Vagina (tissue), 2 donors: ENCODE results near the gene B3GLCT. TPM values are rescaled to one million over a fixed set of nuclear protein-coding genes. Genes with fewer than 3 reads are reported as not detected.

Experiments used
- DNase-seq, 2 donors: peaks; one replicate each; pipeline ENCODE4 v3.0.0-alpha.2; 2017; ENCODE audit errors: extremely low spot score in 2 of 2
- H3K27ac ChIP-seq: fragments of 200-600 bp; sonication (generic); one replicate; pipeline ENCODE4 v1.5.1; 2019
- H3K27me3 ChIP-seq: fragments of 200-600 bp; sonication (generic); one replicate; pipeline ENCODE4 v1.5.1; 2019
- H3K36me3 ChIP-seq, 2 donors: fragments of 200-600 bp; sonication (generic); one replicate each; pipeline ENCODE4 v1.5.1; 2017 to 2019
- H3K4me1 ChIP-seq: fragments of 200-600 bp; sonication (generic); one replicate; pipeline ENCODE4 v1.5.1; 2019
- H3K4me3 ChIP-seq, 2 donors: fragments of 200-600 bp; sonication (generic); 1 replicate in 1 of 2; 2 replicates in 1 of 2; pipeline ENCODE4 v1.5.1; 2016 to 2019
- H3K9me3 ChIP-seq: fragments of 200-600 bp; sonication (generic); one replicate; pipeline ENCODE4 v1.5.1; 2019
- POLR2A ChIP-seq, 2 donors: fragments of 450-650 bp; IDR thresholded peaks; one replicate each; pipeline ENCODE4 v1.6.1; 2017; ENCODE audit warnings: antibody characterized with exemption in 2 of 2, mild to moderate bottlenecking in 2 of 2, moderate library complexity in 2 of 2
- POLR2AphosphoS5 ChIP-seq, 2 donors: sonication (generic); formaldehyde crosslinking; IDR thresholded peaks; one replicate each; pipeline ENCODE4 v1.9.0; 2017; ENCODE audit warnings: antibody characterized with exemption in 2 of 2, mild to moderate bottlenecking in 2 of 2, low read depth in 1 of 2; ENCODE audit not compliant: insufficient read depth in 1 of 2
- intact Hi-C: fragments of 100-400 bp; cut with DNase I; formaldehyde crosslinking; loops from one replicate; pipeline ENCODE4 v1.15.1; 2023
- total RNA-seq: library from RNA; depleted of rRNA; stranded (reverse); fragments of >200 nt; gene quantifications from one replicate; pipeline ENCODE4 v1.2.3, GENCODE V29; 2016
- TF ChIP-seq, protein P1 (sequence below), 3 experiments: fragments of 450-650 bp in 2 of 3; fragments of 200-600 bp in 1 of 3; sonication (generic) in 1 of 3; IDR thresholded peaks; one replicate each; pipeline ENCODE4 v1.5.1; 2017 to 2019; ENCODE audit warnings: antibody characterized with exemption in 3 of 3, mild to moderate bottlenecking in 2 of 3, moderate library complexity in 2 of 3

The B3GLCT gene
- total RNA-seq, 1 donor from 2014 or later = 8.1 TPM

GRCh38 chr13:31166591-31166990, 33.2 kb upstream of the B3GLCT start:
- TF ChIP-seq, protein P1, sequence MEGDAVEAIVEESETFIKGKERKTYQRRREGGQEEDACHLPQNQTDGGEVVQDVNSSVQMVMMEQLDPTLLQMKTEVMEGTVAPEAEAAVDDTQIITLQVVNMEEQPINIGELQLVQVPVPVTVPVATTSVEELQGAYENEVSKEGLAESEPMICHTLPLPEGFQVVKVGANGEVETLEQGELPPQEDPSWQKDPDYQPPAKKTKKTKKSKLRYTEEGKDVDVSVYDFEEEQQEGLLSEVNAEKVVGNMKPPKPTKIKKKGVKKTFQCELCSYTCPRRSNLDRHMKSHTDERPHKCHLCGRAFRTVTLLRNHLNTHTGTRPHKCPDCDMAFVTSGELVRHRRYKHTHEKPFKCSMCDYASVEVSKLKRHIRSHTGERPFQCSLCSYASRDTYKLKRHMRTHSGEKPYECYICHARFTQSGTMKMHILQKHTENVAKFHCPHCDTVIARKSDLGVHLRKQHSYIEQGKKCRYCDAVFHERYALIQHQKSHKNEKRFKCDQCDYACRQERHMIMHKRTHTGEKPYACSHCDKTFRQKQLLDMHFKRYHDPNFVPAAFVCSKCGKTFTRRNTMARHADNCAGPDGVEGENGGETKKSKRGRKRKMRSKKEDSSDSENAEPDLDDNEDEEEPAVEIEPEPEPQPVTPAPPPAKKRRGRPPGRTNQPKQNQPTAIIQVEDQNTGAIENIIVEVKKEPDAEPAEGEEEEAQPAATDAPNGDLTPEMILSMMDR (IDR thresholded peaks at IDR 0.05) = no peak
- TF ChIP-seq POLR2AphosphoS5 (IDR thresholded peaks at IDR 0.05; ENCODE audit: insufficient read depth in 1 of 2, low read depth in 1 of 2) (no peak), POLR2A (IDR thresholded peaks at IDR 0.05) (no peak)
- no peaks in the 10 kb centered on the region for H3K27me3 ChIP-seq
- intact Hi-C loops = no loop called here

GRCh38 chr13:31167490-31167889, 32.3 kb upstream of the B3GLCT start:
- H3K4me3 ChIP-seq = no peak overlapping the region
- TF ChIP-seq POLR2AphosphoS5 (IDR thresholded peaks at IDR 0.05; ENCODE audit: insufficient read depth in 1 of 2, low read depth in 1 of 2) (no peak), POLR2A (IDR thresholded peaks at IDR 0.05) (no peak)
- TF ChIP-seq, protein P1 (IDR thresholded peaks at IDR 0.05) = no peak
- intact Hi-C loops = no loop called here
- H3K27ac ChIP-seq = no peak overlapping the region
- H3K9me3 ChIP-seq = no peaks in the 10 kb centered on the region
- H3K4me1 ChIP-seq = peaks cover 6% of the 10 kb centered on the region
- H3K36me3 ChIP-seq = no peaks in the 10 kb centered on the region
- no peaks in the 10 kb centered on the region for H3K27me3 ChIP-seq
- DNase-seq = no peak

More at GRCh38 chr13:31166591-31166990, 33.2 kb upstream of the B3GLCT start:
- Histone ChIP-seq H3K4me3 (no peak overlapping the region), H3K36me3 (no peaks in the 10 kb centered on the region), H3K9me3 (no peaks in the 10 kb centered on the region), H3K4me1 (peaks cover 6% of the 10 kb centered on the region), H3K27ac (no peak overlapping the region)
- no peak for DNase-seq

- Histone ChIP-seq H3K27me3 (no peaks in the 10 kb centered on the region), H3K9me3 (no peaks in the 10 kb centered on the region), H3K4me3 (no peak overlapping the region), H3K27ac (no peak overlapping the region), H3K36me3 (no peaks in the 10 kb centered on the region), H3K4me1 (peaks cover under 1% of the 10 kb centered on the region)
- TF ChIP-seq, protein P1 (IDR thresholded peaks at IDR 0.05) = no peak
- TF ChIP-seq POLR2AphosphoS5 (IDR thresholded peaks at IDR 0.05; ENCODE audit: insufficient read depth in 1 of 2, low read depth in 1 of 2) (no peak), POLR2A (IDR thresholded peaks at IDR 0.05) (no peak)
- no peak for DNase-seq
- intact Hi-C loops = no loop called here
Measured at GRCh38 chr13:31168166-31168565, 31.6 kb upstream of the B3GLCT start.

- H3K4me1 ChIP-seq = no peaks in the 10 kb centered on the region
- no peaks in the 10 kb centered on the region for H3K9me3 ChIP-seq
- intact Hi-C loops = no loop called here
- no peaks in the 10 kb centered on the region for H3K36me3 ChIP-seq
- no peak for TF ChIP-seq POLR2AphosphoS5 (IDR thresholded peaks at IDR 0.05; ENCODE audit: insufficient read depth in 1 of 2, low read depth in 1 of 2)
- TF ChIP-seq, protein P1 (IDR thresholded peaks at IDR 0.05) = no peak
- no peak for TF ChIP-seq POLR2A (IDR thresholded peaks at IDR 0.05)
- DNase-seq = no peak
- H3K4me3 ChIP-seq = no peak overlapping the region
- no peaks in the 10 kb centered on the region for H3K27me3 ChIP-seq
- no peak overlapping the region for H3K27ac ChIP-seq
Measured at GRCh38 chr13:31168736-31169135, 31.0 kb upstream of the B3GLCT start.

DNA sequence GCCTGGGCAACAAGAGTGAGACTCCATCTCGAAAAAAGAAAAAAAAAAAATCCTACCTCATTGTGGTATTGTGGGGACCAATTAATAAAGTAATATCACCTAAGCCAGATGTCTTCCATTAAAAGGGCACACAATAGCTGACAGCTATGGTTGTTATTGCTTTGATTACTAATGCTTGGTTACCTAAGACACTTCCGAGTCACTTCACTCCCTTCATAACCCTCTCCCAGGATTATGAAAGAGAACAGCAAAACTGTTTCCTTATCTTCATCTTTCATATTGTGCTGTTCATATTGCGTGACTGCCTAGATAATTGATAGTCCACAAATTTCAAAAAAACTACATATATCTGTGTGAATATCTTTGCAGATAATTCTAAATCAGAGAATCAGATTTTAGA, 27.8 kb upstream of the B3GLCT start:
- Histone ChIP-seq H3K4me1 (no peaks in the 10 kb centered on the region), H3K9me3 (no peaks in the 10 kb centered on the region), H3K4me3 (no peak overlapping the region), H3K27ac (no peak overlapping the region), H3K36me3 (no peaks in the 10 kb centered on the region), H3K27me3 (no peaks in the 10 kb centered on the region)
- intact Hi-C loops = no loop called here
- TF ChIP-seq, protein P1 (IDR thresholded peaks at IDR 0.05) = no peak
- no peak for TF ChIP-seq POLR2AphosphoS5 (IDR thresholded peaks at IDR 0.05; ENCODE audit: insufficient read depth in 1 of 2, low read depth in 1 of 2)
- no peak for DNase-seq
